Sigmoid colon (tissue), 4 donors: Measurements from ENCODE around the gene BEST1.

Experiments
- CTCF ChIP-seq, 4 experiments: fragments of 450-650 bp in 3 of 4; fragments of 200-600 bp in 1 of 4; IDR thresholded peaks; one replicate each; pipeline ENCODE4 v1.5.1; 2016 to 2019; ENCODE audit warnings: antibody characterized with exemption in 4 of 4, mild to moderate bottlenecking in 3 of 4, moderate library complexity in 2 of 4
- EP300 ChIP-seq, 4 donors: sonication (generic); formaldehyde crosslinking; IDR thresholded peaks; one replicate each; pipeline ENCODE4 v1.6.1; 2017; ENCODE audit warnings: antibody characterized with exemption in 4 of 4
- POLR2A ChIP-seq, 2 donors: fragments of 450-650 bp; IDR thresholded peaks; one replicate each; pipeline ENCODE4 v1.6.1; 2016; ENCODE audit warnings: antibody characterized with exemption in 2 of 2, mild to moderate bottlenecking in 2 of 2, moderate library complexity in 2 of 2

DNA sequence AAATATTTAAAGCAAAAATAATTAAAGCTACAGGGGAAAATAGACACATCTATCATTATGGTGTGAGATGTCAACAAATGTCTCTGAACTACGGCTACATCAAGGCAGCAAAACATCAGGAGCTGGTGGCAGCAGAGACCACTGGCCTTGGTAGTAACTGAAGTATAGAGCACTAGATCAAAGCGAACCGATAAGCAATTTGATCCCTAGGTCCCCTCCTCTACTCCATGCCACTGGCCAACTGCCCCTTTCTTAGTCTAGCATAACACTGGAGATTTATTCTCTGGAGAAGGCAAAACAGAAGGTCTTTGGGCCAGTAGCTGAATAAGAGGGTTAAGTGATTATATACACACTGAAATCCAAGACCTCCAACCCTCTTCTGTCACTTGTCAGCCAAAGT lies 19.2 kb upstream of the BEST1 start:
- TF ChIP-seq EP300 (IDR thresholded peaks at IDR 0.05) (no peak), CTCF (IDR thresholded peaks at IDR 0.05) (no peak), POLR2A (IDR thresholded peaks at IDR 0.05) (no peak)
